HepG2 (cell line): Measurements from ENCODE around the gene GPX7. TPM values are rescaled to one million over a fixed set of nuclear protein-coding genes. Genes with fewer than 3 reads are reported as not detected.

Experiments
- ATAC-seq: fragments of 200-7000 bp; cut with Tn5 transposase; 3 replicates; pipeline ENCODE4 v1.9.1; 2020; ENCODE audit warnings: mild to moderate bottlenecking, moderate library complexity
- BruUV-seq: library from RNA; stranded (reverse); fragments of 400-500 nt; replicated peaks from 2 replicates; lab custom pipeline; 2021; lab: Mats Ljungman, UMichigan
- CTCF ChIA-PET: fragments of 300-600 bp; formaldehyde crosslinking; extraction: SDS; loops from one replicate; lab custom pipeline; 2021; ENCODE audit warnings: low total read pairs, inconsistent platforms, low intra/inter-chr PET ratio; lab: Yijun Ruan, JAX
- POLR2A ChIA-PET: fragments of 350-600 bp; sonication (Branson Sonifier 250); formaldehyde crosslinking; loops from one replicate; lab custom pipeline; 2020; ENCODE audit warnings: antibody characterized with exemption, inconsistent platforms; lab: Yijun Ruan, JAX
- DNase-seq: peaks from one replicate; pipeline ENCODE4 v3.0.0-alpha.2; 2015; ENCODE audit warnings: low spot score
- FAIRE-seq: peaks from 3 replicates; lab custom pipeline; 2011; peaks lifted over from hg19 to GRCh38; lab: Jason Lieb, UNC
- H2AFZ ChIP-seq: one replicate; pipeline ENCODE4 v1.6.1; 2011; ENCODE audit warnings: low read length, inconsistent platforms
- H3K27ac ChIP-seq: fragments of 300-600 bp; 3 replicates; pipeline ENCODE4 v1.8.0; 2011; ENCODE audit warnings: mixed run types, mild to moderate bottlenecking, mixed read lengths, low read length, inconsistent platforms; ENCODE audit not compliant: insufficient read depth; ENCODE audit errors: extremely low read length
- H3K27me3 ChIP-seq, 2 experiments: fragments of 200-600 bp in 1 of 2; 2 replicates in 1 of 2; 3 replicates in 1 of 2; pipeline versions ENCODE4 v1.6.0 to v1.8.0; 2011; ENCODE audit warnings: low read length in 2 of 2, mild to moderate bottlenecking in 2 of 2, moderate library complexity in 2 of 2, inconsistent platforms in 1 of 2; ENCODE audit not compliant: insufficient read depth in 2 of 2, control insufficient read depth in 1 of 2
- H3K36me3 ChIP-seq, 2 experiments: fragments of 200-600 bp in 1 of 2; replicated peaks in 1 of 2; 2 replicates in 1 of 2; 3 replicates in 1 of 2; pipeline versions ENCODE4 v1.5.1 to v1.8.0; 2011; ENCODE audit warnings: low read length in 2 of 2, inconsistent platforms in 1 of 2; ENCODE audit not compliant: insufficient read depth in 2 of 2, control insufficient read depth in 1 of 2
- H3K4me1 ChIP-seq: 2 replicates; pipeline ENCODE4 v1.5.1; 2012; ENCODE audit warnings: low read length, inconsistent platforms; ENCODE audit not compliant: insufficient read depth
- H3K4me2 ChIP-seq: 2 replicates; pipeline ENCODE4 v1.6.0; 2011; ENCODE audit warnings: low read depth, low read length, inconsistent platforms
- H3K4me3 ChIP-seq, 3 experiments: fragments of 200-600 bp in 1 of 3; sonication (generic), shearing (Covaris generic) in 1 of 3; replicated peaks in 1 of 3; 2 replicates each; pipeline ENCODE4 v1.5.1; 2011 to 2016; ENCODE audit warnings: low read length in 3 of 3, inconsistent platforms in 2 of 3, low read depth in 2 of 3, mild to moderate bottlenecking in 2 of 3, control low read depth in 1 of 3, mixed read lengths in 1 of 3; ENCODE audit not compliant: insufficient read depth in 1 of 3
- H3K79me2 ChIP-seq: one replicate; pipeline ENCODE4 v1.6.1; 2011; ENCODE audit warnings: low read length, inconsistent platforms; ENCODE audit not compliant: insufficient read depth
- H3K9ac ChIP-seq: 2 replicates; pipeline ENCODE4 v1.6.0; 2011; ENCODE audit warnings: mild to moderate bottlenecking, low read depth, low read length, inconsistent platforms; ENCODE audit not compliant: insufficient read depth
- H3K9me3 ChIP-seq: 2 replicates; pipeline ENCODE4 v1.5.1; 2012; ENCODE audit warnings: mild to moderate bottlenecking, low read length
- H4K20me1 ChIP-seq: 2 replicates; pipeline ENCODE4 v1.6.0; 2011; ENCODE audit warnings: inconsistent platforms, mild to moderate bottlenecking, low read length, moderate library complexity; ENCODE audit not compliant: insufficient read depth
- CREB3 ChIP-seq: sonication (generic); formaldehyde crosslinking; IDR thresholded peaks from 2 replicates; pipeline ENCODE4 v1.5.0; 2020; ENCODE audit warnings: missing genetic modification reagents
- MED1 ChIP-seq: sonication (generic); formaldehyde crosslinking; IDR thresholded peaks from 2 replicates; pipeline ENCODE4 v1.4.0; 2020; ENCODE audit warnings: missing genetic modification reagents
- PHF8 ChIP-seq: sonication (generic); formaldehyde crosslinking; IDR thresholded peaks from 2 replicates; pipeline ENCODE4 v1.5.0; 2020; ENCODE audit warnings: missing genetic modification reagents
- SKI ChIP-seq: fragments of 450-650 bp; IDR thresholded peaks from one replicate; pipeline ENCODE4 v1.6.1; 2018; ENCODE audit warnings: mild to moderate bottlenecking; ENCODE audit not compliant: partially characterized antibody
- SMAD3 ChIP-seq: sonication (generic); formaldehyde crosslinking; IDR thresholded peaks from 2 replicates; pipeline ENCODE4 v1.4.0; 2020; ENCODE audit warnings: missing genetic modification reagents
- TARDBP ChIP-seq: sonication (generic); formaldehyde crosslinking; IDR thresholded peaks from 2 replicates; pipeline ENCODE4 v1.8.0; 2022; ENCODE audit warnings: mild to moderate bottlenecking, missing genetic modification reagents
- TEAD3 ChIP-seq: optimal IDR thresholded peaks from 2 replicates; pipeline ENCODE3; 2016; ENCODE audit warnings: borderline replicate concordance
- TRIM24 ChIP-seq: sonication (generic); formaldehyde crosslinking; IDR thresholded peaks from 2 replicates; pipeline ENCODE4 v1.8.0; 2022; ENCODE audit warnings: mild to moderate bottlenecking, missing genetic modification reagents
- ZNF451 ChIP-seq: sonication (generic); formaldehyde crosslinking; IDR thresholded peaks from 2 replicates; pipeline ENCODE4 v1.5.0; 2020; ENCODE audit warnings: mild to moderate bottlenecking, missing genetic modification reagents
- ZNF496 ChIP-seq: sonication (generic); formaldehyde crosslinking; IDR thresholded peaks from 2 replicates; pipeline ENCODE4 v1.8.1; 2023; ENCODE audit warnings: mild to moderate bottlenecking, moderate library complexity, missing genetic modification reagents; ENCODE audit not compliant: insufficient replicate concordance
- ZNF512B ChIP-seq: sonication (generic); formaldehyde crosslinking; IDR thresholded peaks from 2 replicates; pipeline ENCODE4 v1.5.1; 2020; ENCODE audit warnings: missing genetic modification reagents, mild to moderate bottlenecking, borderline replicate concordance
- WGBS: methylation state at CpG from one replicate; pipeline ENCODE4 v1.1.6; 2017; ENCODE audit warnings: low lambda C conversion rate; 5-methylcytosine and 5-hydroxymethylcytosine counted together
- in situ Hi-C: cut with HindIII; loops from 2 replicates; pipeline ENCODE4 v1.10.0; 2017; ENCODE audit warnings: low pct_unique_long_range_greater_than_20kb; ENCODE audit not compliant: extremely low pct_ligation_motif_present
- intact Hi-C: fragments of 100-400 bp; cut with micrococcal nuclease; formaldehyde crosslinking; loops from one replicate; pipeline ENCODE4 v1.10.0; 2022; ENCODE audit not compliant: unreplicated experiment
- polyA plus RNA-seq, 8 experiments: library from polyadenylated mRNA; depleted of rRNA in 3 of 8; stranded (reverse) in 7 of 8; unstranded in 1 of 8; fragments of >200 nt; fragmentation: Illumina TruSeq in 4 of 8; extraction: Trizol in 4 of 8; gene quantifications; 2 replicates each; pipeline versions ENCODE4 v1.2.1 to v1.2.3, GENCODE V29; 2011 to 2016; ENCODE audit warnings: low read depth in 4 of 8, missing spikeins in 1 of 8, mixed read lengths in 1 of 8; ENCODE audit not compliant: insufficient read depth in 1 of 8
- total RNA-seq, 5 experiments: library from RNA; depleted of rRNA; stranded (reverse); fragments of >200 nt; fragmentation: Illumina TruSeq; extraction: Trizol; gene quantifications; 2 replicates each; pipeline ENCODE4 v1.2.3, GENCODE V29; 2016; ENCODE audit warnings: low read depth in 1 of 5
- TF ChIP-seq, protein P1 (sequence below): sonication (generic); formaldehyde crosslinking; conservative IDR thresholded peaks from 2 replicates; pipeline ENCODE4 v1.4.0; 2020; ENCODE audit warnings: missing genetic modification reagents

GPX7 gene
- total and polyA plus RNA-seq, 2 of the 13 experiments (the other 11 are each of a cell fraction or from before 2014, with no cell fraction given) = 14.1 to 16.2 TPM

GRCh38 chr1:52615489-52616042 lies 13.4 kb downstream of the GPX7 start:
- ChIA-PET CTCF (no interaction called here), POLR2A (interaction anchor here (0.7 kb wide), 1 partner anchor 896 kb away, joined by 3 read pairs; no protein-coding TSS in a partner anchor)
- intact Hi-C loops (no loop called here), in situ Hi-C loops (no loop called here)
- Histone ChIP-seq H4K20me1 (no peaks in the 10 kb centered on the region), H3K9me3 (no peaks in the 10 kb centered on the region), H3K4me1 (peaks cover 19% of the 10 kb centered on the region), H3K79me2 (no peaks in the 10 kb centered on the region), H3K27ac (no peak overlapping the region), H3K4me2 (no peak overlapping the region), H3K9ac (no peak overlapping the region), H3K27me3 (no peaks in the 10 kb centered on the region), H3K4me3 (no peak overlapping the region), H2AFZ (no peak overlapping the region), H3K36me3 (no peaks in the 10 kb centered on the region)
- DNase-seq (no peak), FAIRE-seq (no peak), ATAC-seq (no peak)
- TF ChIP-seq ZNF512B (CRISPR knock-in tag) = no peak
- BruUV-seq = no TSS peak
- 42% methylated on average over 5 of the region's 5 CpGs for whole genome bisulfite sequencing

DNA sequence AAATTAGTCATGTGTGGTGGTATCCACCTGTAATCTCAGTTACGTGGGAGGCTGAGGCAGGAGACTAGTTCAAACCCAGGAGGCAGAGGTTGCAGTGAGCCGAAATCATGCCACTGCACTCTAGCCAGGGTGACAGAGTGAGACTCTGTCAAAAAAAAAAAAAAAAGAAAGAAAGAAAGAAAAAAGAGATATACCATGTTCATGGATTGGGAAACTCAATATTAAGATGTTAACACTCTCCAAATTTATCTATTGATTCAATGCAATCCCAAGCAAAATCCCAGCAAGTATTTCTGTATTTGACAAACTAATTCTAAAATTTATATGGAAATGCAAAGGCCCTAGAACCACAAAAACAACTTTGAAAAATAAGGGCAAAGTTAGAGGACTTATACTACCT lies 19.8 kb downstream of the GPX7 start:
- Histone ChIP-seq H4K20me1 (no peaks in the 10 kb centered on the region), H3K9me3 (peaks cover 10% of the 10 kb centered on the region), H3K36me3 (no peaks in the 10 kb centered on the region), H3K4me1 (peaks cover 8% of the 10 kb centered on the region; the same call in 1 of the 2 replicates), H3K27ac (no peak overlapping the region), H3K4me2 (no peak overlapping the region), H3K27me3 (no peaks in the 10 kb centered on the region), H3K4me3 (no peak overlapping the region), H3K9ac (no peak overlapping the region), H2AFZ (no peak overlapping the region), H3K79me2 (no peaks in the 10 kb centered on the region)
- FAIRE-seq (no peak), ATAC-seq (no peak), DNase-seq (no peak)
- in situ Hi-C loops (no loop called here), intact Hi-C loops (no loop called here)
- ChIA-PET CTCF (no interaction called here), POLR2A (no interaction called here)
- 48% methylated on average over 2 of the region's 2 CpGs for WGBS
- no TSS peak for BruUV-seq
- TF ChIP-seq TRIM24 (CRISPR knock-in tag) = no peak
- TF ChIP-seq TARDBP (CRISPR knock-in tag) = no peak
- TF ChIP-seq SMAD3 (CRISPR knock-in tag) = no peak
- TF ChIP-seq, protein P1, sequence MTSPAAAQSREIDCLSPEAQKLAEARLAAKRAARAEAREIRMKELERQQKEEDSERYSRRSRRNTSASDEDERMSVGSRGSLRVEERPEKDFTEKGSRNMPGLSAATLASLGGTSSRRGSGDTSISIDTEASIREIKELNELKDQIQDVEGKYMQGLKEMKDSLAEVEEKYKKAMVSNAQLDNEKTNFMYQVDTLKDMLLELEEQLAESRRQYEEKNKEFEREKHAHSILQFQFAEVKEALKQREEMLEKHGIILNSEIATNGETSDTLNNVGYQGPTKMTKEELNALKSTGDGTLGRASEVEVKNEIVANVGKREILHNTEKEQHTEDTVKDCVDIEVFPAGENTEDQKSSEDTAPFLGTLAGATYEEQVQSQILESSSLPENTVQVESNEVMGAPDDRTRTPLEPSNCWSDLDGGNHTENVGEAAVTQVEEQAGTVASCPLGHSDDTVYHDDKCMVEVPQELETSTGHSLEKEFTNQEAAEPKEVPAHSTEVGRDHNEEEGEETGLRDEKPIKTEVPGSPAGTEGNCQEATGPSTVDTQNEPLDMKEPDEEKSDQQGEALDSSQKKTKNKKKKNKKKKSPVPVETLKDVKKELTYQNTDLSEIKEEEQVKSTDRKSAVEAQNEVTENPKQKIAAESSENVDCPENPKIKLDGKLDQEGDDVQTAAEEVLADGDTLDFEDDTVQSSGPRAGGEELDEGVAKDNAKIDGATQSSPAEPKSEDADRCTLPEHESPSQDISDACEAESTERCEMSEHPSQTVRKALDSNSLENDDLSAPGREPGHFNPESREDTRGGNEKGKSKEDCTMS (CRISPR knock-in tag) = no peak
- no peak for TF ChIP-seq CREB3 (CRISPR knock-in tag)
- TF ChIP-seq MED1 (CRISPR knock-in tag) = no peak
- TF ChIP-seq ZNF451 = no peak
- TF ChIP-seq ZNF496 = no peak
- no peak for TF ChIP-seq SKI
- TF ChIP-seq TEAD3 (CRISPR knock-in tag) = no peak
- no peak for TF ChIP-seq PHF8 (CRISPR knock-in tag)
